A549 (cell line): Measurements from ENCODE around the gene MAPK12. TPM values are rescaled to one million over a fixed set of nuclear protein-coding genes. Genes with fewer than 3 reads are reported as not detected.

Experiments used
- ATAC-seq, 2 experiments: fragments of 200-7000 bp in 1 of 2; fragments of >200 bp in 1 of 2; cut with Nextera tagmentation in 1 of 2; cut with Tn5 transposase in 1 of 2; 3 replicates each; pipeline versions ENCODE4 v1.8.0 to v1.9.1; 2018 to 2020; ENCODE audit warnings: mild to moderate bottlenecking in 1 of 2, moderate library complexity in 1 of 2
- CTCF ChIA-PET: fragments of 300-600 bp; sonication (Branson Sonifier 250); formaldehyde crosslinking; extraction: SDS; loops from one replicate; lab custom pipeline; 2021; ENCODE audit warnings: antibody characterized with exemption, inconsistent platforms; lab: Yijun Ruan, JAX
- POLR2A ChIA-PET: fragments of 350-600 bp; formaldehyde crosslinking; extraction: SDS; loops from one replicate; lab custom pipeline; 2021; ENCODE audit warnings: antibody characterized with exemption, inconsistent platforms; lab: Yijun Ruan, JAX
- DNase-seq, 2 experiments: peaks; one replicate each; pipeline versions ENCODE4 v3.0.0 to v3.0.0-alpha.2; 2011 to 2016; ENCODE audit warnings: low read depth in 1 of 2, low spot score in 1 of 2
- FAIRE-seq: peaks from 2 replicates; lab custom pipeline; 2011; peaks lifted over from hg19 to GRCh38; lab: Jason Lieb, UNC
- H3K27ac ChIP-seq, 2 experiments: fragments of >200 bp; sonication (Bioruptor Twin); formaldehyde crosslinking; 3 replicates each; pipeline ENCODE4 v1.5.1; 2016 to 2017
- H3K4me1 ChIP-seq: fragments of >200 bp; sonication (Bioruptor Twin); formaldehyde crosslinking; 3 replicates; pipeline ENCODE4 v1.6.1; 2016
- H3K4me2 ChIP-seq: fragments of >200 bp; sonication (Bioruptor Twin); formaldehyde crosslinking; 3 replicates; pipeline ENCODE4 v1.6.1; 2016
- H3K4me3 ChIP-seq: fragments of >200 bp; sonication (Bioruptor Twin); formaldehyde crosslinking; 3 replicates; pipeline ENCODE4 v1.5.1; 2016
- H3K9me3 ChIP-seq: fragments of >200 bp; sonication (Bioruptor Twin); formaldehyde crosslinking; 3 replicates; pipeline ENCODE4 v1.6.1; 2016
- FOSB ChIP-seq: fragments of 250-450 bp; sonication (Bioruptor Pico); IDR thresholded peaks from 2 replicates; pipeline ENCODE4 v1.5.0; 2020; ENCODE audit warnings: mild to moderate bottlenecking, moderate library complexity
- JUN ChIP-seq, 2 experiments: fragments of >200 bp; sonication (Bioruptor Twin); formaldehyde crosslinking; IDR thresholded peaks; 2 replicates in 1 of 2; 3 replicates in 1 of 2; pipeline ENCODE4 v1.6.1; 2016 to 2017
- MAFK ChIP-seq: fragments of 450-650 bp; IDR thresholded peaks from 2 replicates; pipeline ENCODE4 v1.6.1; 2014; ENCODE audit not compliant: partially characterized antibody
- NPAS2 ChIP-seq: fragments of 250-450 bp; sonication (Bioruptor Pico); IDR thresholded peaks from 2 replicates; pipeline ENCODE4 v1.8.0; 2022; ENCODE audit warnings: mild to moderate bottlenecking, moderate library complexity, borderline replicate concordance
- POLR2A ChIP-seq: IDR thresholded peaks from 2 replicates; pipeline ENCODE4 v1.6.1; 2012; ENCODE audit warnings: mild to moderate bottlenecking, low read length
- RFX5 ChIP-seq: fragments of 450-650 bp; IDR thresholded peaks from 2 replicates; pipeline ENCODE4 v1.7.1; 2014; ENCODE audit warnings: antibody characterized with exemption, mild to moderate bottlenecking, moderate library complexity
- SMC3 ChIP-seq: fragments of >200 bp; sonication (Bioruptor Twin); formaldehyde crosslinking; IDR thresholded peaks from 3 replicates; pipeline ENCODE4 v1.6.1; 2018; ENCODE audit warnings: inconsistent platforms
- ZC3H11A ChIP-seq: fragments of 450-650 bp; IDR thresholded peaks from 2 replicates; pipeline ENCODE4 v1.6.1; 2014; ENCODE audit warnings: antibody characterized with exemption, mild to moderate bottlenecking
- WGBS: methylation state at CpG from one replicate; pipeline ENCODE4 v1.1.6; 2017; ENCODE audit errors: missing lambda C conversion rate; 5-methylcytosine and 5-hydroxymethylcytosine counted together
- polyA plus RNA-seq, 4 experiments: library from polyadenylated mRNA; depleted of rRNA in 3 of 4; stranded (reverse); fragments of >200 nt; fragmentation: RNase III in 1 of 4; extraction: RNeasy Plus Mini Kit Qiagen cat#74134 plus additional on column Dnase treatment in 1 of 4; gene quantifications; 2 replicates in 3 of 4; 3 replicates in 1 of 4; pipeline ENCODE4 v1.2.3, GENCODE V29; 2011 to 2017
- TF ChIP-seq, protein P1 (sequence below): fragments of >200 bp; sonication (Bioruptor Twin); formaldehyde crosslinking; IDR thresholded peaks from 2 replicates; pipeline ENCODE4 v1.6.1; 2016
- TF ChIP-seq, protein P2 (sequence below): fragments of >200 bp; sonication (Bioruptor Twin); formaldehyde crosslinking; IDR thresholded peaks from 3 replicates; pipeline ENCODE4 v1.6.1; 2016
- TF ChIP-seq, protein P3 (sequence below): fragments of 250-450 bp; sonication (Bioruptor Pico); IDR thresholded peaks from 2 replicates; pipeline ENCODE4 v1.5.0; 2021; ENCODE audit warnings: mild to moderate bottlenecking, moderate library complexity, borderline replicate concordance

Gene MAPK12
- polyA plus RNA-seq, 2 of the 4 experiments (the other 2 are of a cell fraction), result 12.5 to 25.8 TPM

DNA sequence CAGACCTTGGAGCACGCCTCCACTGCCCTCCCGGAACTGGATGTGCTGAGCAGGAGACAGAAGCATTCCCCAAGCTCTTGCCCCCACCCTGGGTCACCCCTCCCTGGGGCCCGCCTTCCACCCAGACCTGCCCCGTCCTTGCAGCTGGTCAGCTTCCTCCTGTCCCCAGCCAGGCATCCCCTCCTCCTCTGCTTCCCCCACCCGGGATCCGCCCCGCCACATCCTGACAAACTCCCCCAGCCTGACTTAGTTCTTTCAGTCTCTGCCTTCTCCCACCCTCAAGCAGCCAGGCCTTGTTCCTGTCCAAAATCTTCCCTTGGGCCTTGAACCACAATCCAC is 47.1 kb upstream of the MAPK12 start:
- H3K27ac ChIP-seq, result peak overlapping the region; percentile 66 to 100
- peaks cover 33% of the 10 kb centered on the region for H3K4me1 ChIP-seq
- H3K4me2 ChIP-seq, result peak overlapping the region; percentile 53; the same call in 2 of the 3 replicates
- WGBS, result no CpG with 5 or more reads among the region's 7 CpGs
- ChIA-PET CTCF (interaction anchor here (1.0 to 2.7 kb wide), 3 partner anchors 12 to 36 kb away, joined by 3 to 8 read pairs (median 4); no protein-coding TSS in a partner anchor), POLR2A (interaction anchor here (1.6 kb wide), 1 partner anchor 18 kb away, joined by 5 read pairs; the partner anchor contains the start of gene DENND6B)
- peak in 1 of 2 experiments; percentile 50 for DNase-seq
- TF ChIP-seq, protein P1, sequence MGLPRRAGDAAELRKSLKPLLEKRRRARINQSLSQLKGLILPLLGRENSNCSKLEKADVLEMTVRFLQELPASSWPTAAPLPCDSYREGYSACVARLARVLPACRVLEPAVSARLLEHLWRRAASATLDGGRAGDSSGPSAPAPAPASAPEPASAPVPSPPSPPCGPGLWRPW, result no peak
- TF ChIP-seq FOSB (CRISPR knock-in tag) (no peak), ZC3H11A (no peak), JUN (IDR thresholded peaks at IDR 0.05) (no peak), MAFK (no peak), POLR2A (no peak), RFX5 (no peak), NPAS2 (CRISPR knock-in tag) (no peak)
- TF ChIP-seq, protein P2, sequence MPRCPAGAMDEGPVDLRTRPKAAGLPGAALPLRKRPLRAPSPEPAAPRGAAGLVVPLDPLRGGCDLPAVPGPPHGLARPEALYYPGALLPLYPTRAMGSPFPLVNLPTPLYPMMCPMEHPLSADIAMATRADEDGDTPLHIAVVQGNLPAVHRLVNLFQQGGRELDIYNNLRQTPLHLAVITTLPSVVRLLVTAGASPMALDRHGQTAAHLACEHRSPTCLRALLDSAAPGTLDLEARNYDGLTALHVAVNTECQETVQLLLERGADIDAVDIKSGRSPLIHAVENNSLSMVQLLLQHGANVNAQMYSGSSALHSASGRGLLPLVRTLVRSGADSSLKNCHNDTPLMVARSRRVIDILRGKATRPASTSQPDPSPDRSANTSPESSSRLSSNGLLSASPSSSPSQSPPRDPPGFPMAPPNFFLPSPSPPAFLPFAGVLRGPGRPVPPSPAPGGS, result no peak
- ATAC-seq, result peak in 1 of 2 experiments; percentile 8; a peak in 3 of 6 replicates
- no peaks in the 10 kb centered on the region for H3K9me3 ChIP-seq
- no peak overlapping the region for H3K4me3 ChIP-seq
- FAIRE-seq, result no peak

DNA sequence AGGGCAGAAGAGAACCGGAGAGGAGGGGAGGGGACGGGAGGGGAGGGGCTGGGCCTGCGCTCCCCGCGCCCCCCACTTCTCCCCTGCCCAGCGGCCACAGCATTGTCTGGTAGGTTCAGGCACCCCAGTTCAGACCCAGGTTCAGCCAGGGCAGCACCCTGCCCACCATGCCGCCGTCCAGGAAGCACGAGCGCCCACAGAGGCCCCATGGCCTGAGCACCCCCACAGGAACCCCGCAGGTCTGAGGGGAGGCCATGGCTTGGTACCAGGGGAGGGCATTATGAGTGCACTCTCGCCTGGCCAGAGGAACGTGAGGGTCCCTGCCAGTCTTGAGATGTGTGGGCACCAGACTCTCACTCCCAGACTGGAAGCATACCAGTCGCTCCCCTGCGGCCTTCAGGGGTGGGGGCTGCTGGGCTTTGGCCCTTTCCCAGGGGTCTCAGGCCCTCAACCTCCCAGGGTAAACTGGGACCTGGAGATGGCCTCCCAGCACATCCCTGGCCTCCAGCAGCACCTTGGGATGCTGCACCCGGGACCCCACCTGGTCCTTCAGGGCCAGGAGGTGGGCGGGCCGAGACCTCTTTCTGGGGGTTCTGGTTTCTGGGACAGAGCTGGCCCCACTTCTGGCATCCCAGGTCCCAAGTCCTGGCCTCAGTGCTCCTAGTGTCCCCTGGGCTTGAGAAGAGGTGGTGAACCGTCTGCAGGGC is 46.6 kb upstream of the MAPK12 start:
- WGBS, result 19% methylated on average over 5 of the region's 19 CpGs
- CTCF ChIA-PET, result interaction anchor here (1.0 to 2.7 kb wide), 8 partner anchors 13 to 59 kb away, joined by 3 to 13 read pairs (median 4); partner anchors contain the start of gene DENND6B
- peaks cover 38% of the 10 kb centered on the region for H3K4me1 ChIP-seq
- FAIRE-seq, result no peak
- H3K4me2 ChIP-seq, result peak overlapping the region; percentile 53; the same call in 2 of the 3 replicates
- H3K4me3 ChIP-seq, result no peak overlapping the region
- H3K27ac ChIP-seq, result peak overlapping the region; percentile 66 to 100
- no peak for TF ChIP-seq SMC3
- TF ChIP-seq, all 56 proteins: peak for 0
- ATAC-seq (0 out of 6 replicates have a peak, but pooled peaks of 1 of the 2 experiments have one; percentile 1), DNase-seq (no peak)
- H3K9me3 ChIP-seq, result no peaks in the 10 kb centered on the region
- POLR2A ChIA-PET, result interaction anchor here (1.6 kb wide), 1 partner anchor 19 kb away, joined by 5 read pairs; the partner anchor contains the start of gene DENND6B

DNA sequence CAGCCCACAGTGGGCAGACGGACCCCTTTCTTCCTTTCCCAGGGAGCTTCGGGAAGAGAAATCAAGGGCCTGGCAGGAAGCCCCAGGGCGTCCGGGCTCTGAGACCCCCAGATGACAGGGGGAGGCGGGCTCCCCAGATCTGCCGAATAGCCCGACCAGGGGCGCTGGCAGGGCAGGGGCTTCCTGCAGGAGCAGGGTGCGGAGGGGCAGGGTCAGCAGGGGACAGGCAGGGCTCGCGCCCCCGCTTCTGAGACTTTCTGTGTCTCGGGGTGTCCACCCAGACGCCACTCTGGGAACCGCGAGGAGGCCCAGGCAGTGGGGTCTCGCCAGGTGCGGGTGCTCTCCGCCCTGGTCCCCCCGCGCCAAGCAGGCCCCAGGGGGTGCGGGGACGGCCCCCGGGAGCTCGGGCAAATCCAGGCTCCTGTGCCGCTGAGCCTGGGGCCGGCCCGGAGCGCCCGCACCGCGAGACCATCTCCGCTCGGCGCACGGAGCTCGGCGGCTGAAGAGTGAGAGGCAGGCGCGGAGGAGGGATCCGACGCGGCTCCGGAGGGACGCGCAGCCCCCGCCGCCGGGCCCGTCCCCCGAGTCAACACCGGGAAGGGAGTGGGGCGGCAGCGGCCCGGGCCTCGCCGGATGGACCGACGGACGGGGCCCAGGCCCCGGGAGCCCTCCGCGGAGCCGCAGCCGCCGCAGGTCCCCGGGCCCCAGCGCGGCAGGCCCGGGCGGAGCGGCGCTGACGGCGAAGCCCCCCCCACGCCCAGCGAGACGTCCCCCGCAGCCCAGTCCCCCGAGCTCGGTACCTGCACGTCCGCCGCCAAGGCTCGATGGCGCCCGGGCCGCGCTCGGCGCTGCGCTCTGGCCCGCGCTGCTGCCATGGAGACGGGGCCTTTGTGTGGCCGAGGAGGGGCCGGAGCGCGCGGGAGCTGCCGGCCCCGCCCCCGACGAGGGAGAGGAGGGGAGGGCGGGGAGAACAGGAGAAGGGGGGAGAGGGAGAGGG is 45.6 kb upstream of the MAPK12 start, which contains the start of gene PLXNB2:
PLXNB2 (minus strand) TSS at position 894 of the 997 bp plus-strand sequence. CDS start 17,062 bp downstream, outside the sequence.
- TF ChIP-seq POLR2A (peak; percentile 53), JUN (IDR thresholded peaks at IDR 0.05) (peak in 1 of 2 experiments; percentile 42; a peak in 1 of 5 replicates)
- TF ChIP-seq, protein P3, sequence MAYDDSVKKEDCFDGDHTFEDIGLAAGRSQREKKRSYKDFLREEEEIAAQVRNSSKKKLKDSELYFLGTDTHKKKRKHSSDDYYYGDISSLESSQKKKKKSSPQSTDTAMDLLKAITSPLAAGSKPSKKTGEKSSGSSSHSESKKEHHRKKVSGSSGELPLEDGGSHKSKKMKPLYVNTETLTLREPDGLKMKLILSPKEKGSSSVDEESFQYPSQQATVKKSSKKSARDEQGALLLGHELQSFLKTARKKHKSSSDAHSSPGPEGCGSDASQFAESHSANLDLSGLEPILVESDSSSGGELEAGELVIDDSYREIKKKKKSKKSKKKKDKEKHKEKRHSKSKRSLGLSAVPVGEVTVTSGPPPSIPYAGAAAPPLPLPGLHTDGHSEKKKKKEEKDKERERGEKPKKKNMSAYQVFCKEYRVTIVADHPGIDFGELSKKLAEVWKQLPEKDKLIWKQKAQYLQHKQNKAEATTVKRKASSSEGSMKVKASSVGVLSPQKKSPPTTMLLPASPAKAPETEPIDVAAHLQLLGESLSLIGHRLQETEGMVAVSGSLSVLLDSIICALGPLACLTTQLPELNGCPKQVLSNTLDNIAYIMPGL, result no peak
- no peaks in the 10 kb centered on the region for H3K9me3 ChIP-seq
- FAIRE-seq, result no peak
- DNase-seq, result peak; percentile 40 to 77
- WGBS, result 0% methylated on average over 1 of the region's 105 CpGs
- H3K4me2 ChIP-seq, result peak within 1 kb of the TSS; percentile 96
- peaks cover 48% of the 10 kb centered on the region for H3K4me1 ChIP-seq
- peak within 1 kb of the TSS; percentile 100 for H3K4me3 ChIP-seq
- no peak for ATAC-seq
- ChIA-PET CTCF (interaction anchor here (0.9 to 5.7 kb wide), 8 partner anchors 10 to 60 kb away, joined by 3 to 57 read pairs (median 4); partner anchors contain the start of gene DENND6B), POLR2A (interaction anchor here (1.4 to 2.3 kb wide), 3 partner anchors 11 to 20 kb away, joined by 3 to 11 read pairs (median 5); partner anchors contain the start of gene DENND6B)
- peak within 1 kb of the TSS; percentile 98 to 100 for H3K27ac ChIP-seq
